Panc1 (cell line): Measurements from ENCODE around the gene ZCCHC24. TPM values are rescaled to one million over a fixed set of nuclear protein-coding genes. Genes with fewer than 3 reads are reported as not detected.
A peak's percentile ranks its signal among the peaks of the same experiment; 100 is the strongest.

ENCODE experiments used
- ATAC-seq: fragments of 200-7000 bp; cut with Tn5 transposase; 2 replicates; pipeline ENCODE4 v1.9.1; 2020; ENCODE audit warnings: mild to moderate bottlenecking, moderate library complexity
- BruUV-seq: library from RNA; stranded (reverse); fragments of 400-500 nt; replicated peaks from 2 replicates; lab custom pipeline; 2021; lab: Mats Ljungman, UMichigan
- CTCF ChIA-PET: fragments of 300-600 bp; sonication (Branson Sonifier 250); formaldehyde crosslinking; loops from one replicate; lab custom pipeline; 2022; ENCODE audit warnings: antibody characterized with exemption; lab: Charles Lee
- POLR2A ChIA-PET: fragments of 300-600 bp; sonication (Branson Sonifier 250); formaldehyde crosslinking; loops from one replicate; lab custom pipeline; 2022; ENCODE audit warnings: antibody characterized with exemption; lab: Charles Lee
- DNase-seq: peaks from one replicate; pipeline ENCODE4 v3.0.0-alpha.2; 2010; ENCODE audit warnings: low read depth, low spot score
- H3K27ac ChIP-seq: 2 replicates; pipeline ENCODE4 v1.5.1; 2011; ENCODE audit warnings: mild to moderate bottlenecking, low read length, inconsistent platforms
- H3K27me3 ChIP-seq: fragments of 200-500 bp; sonication (Bioruptor generic); 2 replicates; pipeline ENCODE4 v1.6.0; 2014; ENCODE audit warnings: low read length, inconsistent platforms; ENCODE audit not compliant: control insufficient read depth, insufficient read depth
- H3K36me3 ChIP-seq: fragments of 200-500 bp; sonication (Bioruptor generic); 2 replicates; pipeline ENCODE4 v1.5.1; 2014; ENCODE audit warnings: inconsistent platforms, mild to moderate bottlenecking, low read length, moderate library complexity; ENCODE audit not compliant: control insufficient read depth, insufficient read depth
- H3K4me1 ChIP-seq: 2 replicates; pipeline ENCODE4 v1.5.1; 2011; ENCODE audit warnings: inconsistent platforms, mild to moderate bottlenecking, low read length, moderate library complexity; ENCODE audit not compliant: control insufficient read depth, insufficient read depth
- H3K4me3 ChIP-seq, 2 experiments: 2 replicates each; pipeline ENCODE4 v1.5.1; 2011 to 2012; ENCODE audit warnings: low read depth in 2 of 2, low read length in 2 of 2, mild to moderate bottlenecking in 2 of 2, inconsistent platforms in 1 of 2, moderate library complexity in 1 of 2
- H3K9me3 ChIP-seq: fragments of 200-500 bp; sonication (Bioruptor generic); 2 replicates; pipeline ENCODE4 v1.5.1; 2014; ENCODE audit warnings: low read depth, mild to moderate bottlenecking, inconsistent platforms, low read length, moderate library complexity; ENCODE audit not compliant: control insufficient read depth, insufficient read depth
- POLR2AphosphoS5 ChIP-seq: IDR thresholded peaks from 2 replicates; pipeline ENCODE4 v1.6.1; 2012; ENCODE audit warnings: mild to moderate bottlenecking, low read depth, low read length, moderate library complexity
- SIN3A ChIP-seq: IDR thresholded peaks from 2 replicates; pipeline ENCODE4 v1.6.1; 2012; ENCODE audit warnings: low read depth, mild to moderate bottlenecking, low read length, moderate library complexity, borderline replicate concordance; ENCODE audit not compliant: insufficient read depth
- TCF7L2 ChIP-seq: IDR thresholded peaks from 2 replicates; pipeline ENCODE4 v1.6.1; 2011; ENCODE audit warnings: mild to moderate bottlenecking, low read depth, low read length, inconsistent platforms
- in situ Hi-C: cut with HindIII; loops from 2 replicates; pipeline ENCODE4 v1.10.0; 2016; ENCODE audit warnings: low sequenced_read_pairs, low pct_unique_long_range_greater_than_20kb
- intact Hi-C: fragments of 100-400 bp; cut with micrococcal nuclease; formaldehyde crosslinking; loops from one replicate; pipeline ENCODE4 v1.10.0; 2022; ENCODE audit not compliant: unreplicated experiment
- total RNA-seq: library from RNA; stranded (reverse); gene quantifications from one replicate; pipeline ENCODE4 v1.2.1, GENCODE V29; 2021; ENCODE audit not compliant: unreplicated experiment
- TF ChIP-seq, protein P1 (sequence below): fragments of 450-650 bp; IDR thresholded peaks from 2 replicates; pipeline ENCODE4 v1.5.1; 2017; ENCODE audit warnings: mild to moderate bottlenecking
- TF ChIP-seq, protein P2 (sequence below), 2 experiments: IDR thresholded peaks; 2 replicates each; pipeline ENCODE4 v1.6.1; 2011 to 2012; ENCODE audit warnings: low read depth in 2 of 2, control low read depth in 1 of 2, low read length in 1 of 2, mild to moderate bottlenecking in 1 of 2, moderate library complexity in 1 of 2; ENCODE audit not compliant: insufficient read depth in 1 of 2

Gene ZCCHC24
- total RNA-seq, 1 experiment from 2014 or later, result 7.8 TPM

DNA sequence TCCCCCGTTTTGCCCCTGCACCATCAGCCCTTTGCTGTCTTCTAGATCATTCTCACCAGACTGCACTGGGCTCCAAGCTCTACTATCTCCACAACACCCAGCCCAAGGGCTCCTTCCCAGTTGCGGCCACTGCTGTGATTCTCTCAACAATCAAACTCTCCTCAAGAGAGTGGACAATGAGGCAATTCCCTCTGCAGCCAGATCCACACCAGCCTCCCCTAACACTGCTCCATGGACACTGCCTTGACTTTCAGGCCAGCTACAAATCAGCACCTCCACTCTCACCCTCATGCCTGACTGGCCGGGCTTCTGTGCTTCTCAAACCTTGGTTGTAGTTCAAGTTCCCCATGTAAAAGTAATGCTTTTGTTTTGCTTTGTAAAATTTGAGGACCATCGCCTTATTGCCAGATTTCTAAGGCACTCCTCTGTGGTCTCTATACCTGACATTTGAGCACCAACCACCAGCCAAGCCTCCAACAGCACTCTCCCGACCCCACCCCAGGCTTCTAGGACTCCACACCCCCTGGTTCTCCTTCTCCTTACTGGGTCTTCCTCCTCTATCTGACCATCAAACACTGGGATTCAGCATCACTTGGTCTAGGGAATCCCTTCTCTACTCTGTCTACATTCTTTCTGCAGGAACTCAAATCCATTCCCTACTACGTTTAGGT, 52.8 kb downstream of the ZCCHC24 start:
- BruUV-seq, result no TSS peak
- ATAC-seq, result no peak
- ChIA-PET CTCF (no interaction called here), POLR2A (no interaction called here)
- Histone ChIP-seq H3K4me1 (no peaks in the 10 kb centered on the region), H3K27me3 (no peaks in the 10 kb centered on the region), H3K36me3 (no peaks in the 10 kb centered on the region), H3K27ac (no peak overlapping the region), H3K9me3 (no peaks in the 10 kb centered on the region), H3K4me3 (no peak overlapping the region)
- intact Hi-C loops, result no loop called here
- TF ChIP-seq SIN3A, result no peak
- in situ Hi-C loops, result no loop called here
- no peak for DNase-seq

DNA sequence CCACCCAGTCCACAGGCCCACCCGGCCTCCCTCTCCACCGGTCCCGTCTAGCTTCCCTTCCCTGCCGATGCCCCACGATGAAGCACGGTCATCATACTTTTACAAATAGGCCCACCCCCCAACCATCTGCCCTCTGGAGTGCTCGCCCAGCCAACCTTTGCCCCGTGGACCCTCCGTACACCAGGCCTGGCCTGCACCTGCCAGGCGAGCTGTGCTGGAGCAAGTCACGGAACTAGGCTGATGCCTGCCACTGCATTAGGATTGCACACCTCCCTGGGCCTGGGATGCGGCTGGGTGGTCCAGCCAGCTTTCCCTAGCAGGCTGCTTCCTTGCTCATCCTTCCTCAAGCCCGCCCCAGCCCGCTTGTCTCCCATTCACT, 53.4 kb downstream of the ZCCHC24 start:
- no peaks in the 10 kb centered on the region for H3K27me3 ChIP-seq
- in situ Hi-C loops, result no loop called here
- no peak overlapping the region for H3K4me3 ChIP-seq
- ATAC-seq (no peak), DNase-seq (no peak)
- H3K27ac ChIP-seq, result no peak overlapping the region
- no peaks in the 10 kb centered on the region for H3K9me3 ChIP-seq
- no peaks in the 10 kb centered on the region for H3K4me1 ChIP-seq
- H3K36me3 ChIP-seq, result no peaks in the 10 kb centered on the region
- intact Hi-C loops, result no loop called here
- ChIA-PET CTCF (no interaction called here), POLR2A (no interaction called here)
- TF ChIP-seq POLR2AphosphoS5 (no peak), TCF7L2 (no peak), SIN3A (no peak)
- TF ChIP-seq, protein P1, sequence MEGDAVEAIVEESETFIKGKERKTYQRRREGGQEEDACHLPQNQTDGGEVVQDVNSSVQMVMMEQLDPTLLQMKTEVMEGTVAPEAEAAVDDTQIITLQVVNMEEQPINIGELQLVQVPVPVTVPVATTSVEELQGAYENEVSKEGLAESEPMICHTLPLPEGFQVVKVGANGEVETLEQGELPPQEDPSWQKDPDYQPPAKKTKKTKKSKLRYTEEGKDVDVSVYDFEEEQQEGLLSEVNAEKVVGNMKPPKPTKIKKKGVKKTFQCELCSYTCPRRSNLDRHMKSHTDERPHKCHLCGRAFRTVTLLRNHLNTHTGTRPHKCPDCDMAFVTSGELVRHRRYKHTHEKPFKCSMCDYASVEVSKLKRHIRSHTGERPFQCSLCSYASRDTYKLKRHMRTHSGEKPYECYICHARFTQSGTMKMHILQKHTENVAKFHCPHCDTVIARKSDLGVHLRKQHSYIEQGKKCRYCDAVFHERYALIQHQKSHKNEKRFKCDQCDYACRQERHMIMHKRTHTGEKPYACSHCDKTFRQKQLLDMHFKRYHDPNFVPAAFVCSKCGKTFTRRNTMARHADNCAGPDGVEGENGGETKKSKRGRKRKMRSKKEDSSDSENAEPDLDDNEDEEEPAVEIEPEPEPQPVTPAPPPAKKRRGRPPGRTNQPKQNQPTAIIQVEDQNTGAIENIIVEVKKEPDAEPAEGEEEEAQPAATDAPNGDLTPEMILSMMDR, result no peak
- TF ChIP-seq, protein P2, sequence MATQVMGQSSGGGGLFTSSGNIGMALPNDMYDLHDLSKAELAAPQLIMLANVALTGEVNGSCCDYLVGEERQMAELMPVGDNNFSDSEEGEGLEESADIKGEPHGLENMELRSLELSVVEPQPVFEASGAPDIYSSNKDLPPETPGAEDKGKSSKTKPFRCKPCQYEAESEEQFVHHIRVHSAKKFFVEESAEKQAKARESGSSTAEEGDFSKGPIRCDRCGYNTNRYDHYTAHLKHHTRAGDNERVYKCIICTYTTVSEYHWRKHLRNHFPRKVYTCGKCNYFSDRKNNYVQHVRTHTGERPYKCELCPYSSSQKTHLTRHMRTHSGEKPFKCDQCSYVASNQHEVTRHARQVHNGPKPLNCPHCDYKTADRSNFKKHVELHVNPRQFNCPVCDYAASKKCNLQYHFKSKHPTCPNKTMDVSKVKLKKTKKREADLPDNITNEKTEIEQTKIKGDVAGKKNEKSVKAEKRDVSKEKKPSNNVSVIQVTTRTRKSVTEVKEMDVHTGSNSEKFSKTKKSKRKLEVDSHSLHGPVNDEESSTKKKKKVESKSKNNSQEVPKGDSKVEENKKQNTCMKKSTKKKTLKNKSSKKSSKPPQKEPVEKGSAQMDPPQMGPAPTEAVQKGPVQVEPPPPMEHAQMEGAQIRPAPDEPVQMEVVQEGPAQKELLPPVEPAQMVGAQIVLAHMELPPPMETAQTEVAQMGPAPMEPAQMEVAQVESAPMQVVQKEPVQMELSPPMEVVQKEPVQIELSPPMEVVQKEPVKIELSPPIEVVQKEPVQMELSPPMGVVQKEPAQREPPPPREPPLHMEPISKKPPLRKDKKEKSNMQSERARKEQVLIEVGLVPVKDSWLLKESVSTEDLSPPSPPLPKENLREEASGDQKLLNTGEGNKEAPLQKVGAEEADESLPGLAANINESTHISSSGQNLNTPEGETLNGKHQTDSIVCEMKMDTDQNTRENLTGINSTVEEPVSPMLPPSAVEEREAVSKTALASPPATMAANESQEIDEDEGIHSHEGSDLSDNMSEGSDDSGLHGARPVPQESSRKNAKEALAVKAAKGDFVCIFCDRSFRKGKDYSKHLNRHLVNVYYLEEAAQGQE (IDR thresholded peaks at IDR 0.05; ENCODE audit: insufficient read depth in 1 of 2, low read depth in 2 of 2, low read length in 1 of 2), result no peak
- BruUV-seq, result no TSS peak

DNA sequence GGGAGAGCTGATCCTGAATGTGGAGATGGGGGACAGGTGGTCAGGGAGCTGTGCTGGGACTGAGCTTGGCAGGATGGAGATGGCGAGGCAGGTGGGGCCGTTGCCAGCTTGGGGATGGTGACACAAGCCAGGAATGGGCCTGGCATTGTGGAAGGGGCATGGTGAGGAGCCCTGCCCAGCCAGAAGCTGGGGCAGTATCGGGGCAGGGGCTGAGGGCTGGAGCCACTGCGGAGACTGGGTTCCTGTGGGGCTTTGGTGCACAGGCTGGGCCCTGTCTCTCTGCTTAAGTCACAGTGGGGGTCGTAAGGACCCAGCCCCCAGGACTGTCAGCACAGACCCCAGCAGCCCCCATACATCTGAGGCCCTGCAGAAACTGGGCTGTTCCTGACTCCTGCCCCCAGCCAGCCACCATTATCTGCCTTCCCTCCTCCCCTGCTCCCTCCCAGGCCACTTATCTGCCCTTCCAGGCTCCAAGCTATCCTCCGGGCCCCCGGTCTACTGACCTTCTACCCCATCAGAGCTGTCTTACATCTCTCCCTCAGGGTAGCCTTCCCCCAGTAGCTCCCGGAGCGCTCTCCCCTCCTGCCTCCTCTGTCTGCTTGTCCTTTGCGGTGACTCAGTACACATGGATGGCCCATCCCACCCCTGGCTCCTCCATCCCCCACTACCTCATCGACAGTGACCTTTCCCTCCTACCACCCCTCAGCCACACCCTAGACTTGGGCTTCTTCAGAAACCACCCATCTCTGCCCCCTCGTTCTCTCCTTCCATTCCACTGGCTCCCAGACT, 54.0 kb downstream of the ZCCHC24 start:
- intact Hi-C loops (no loop called here), in situ Hi-C loops (no loop called here)
- no peaks in the 10 kb centered on the region for H3K4me1 ChIP-seq
- TF ChIP-seq, protein P1, result no peak
- no peak for TF ChIP-seq POLR2AphosphoS5
- TF ChIP-seq SIN3A, result no peak
- TF ChIP-seq TCF7L2, result no peak
- TF ChIP-seq, protein P2 (IDR thresholded peaks at IDR 0.05; ENCODE audit: insufficient read depth in 1 of 2, low read depth in 2 of 2, low read length in 1 of 2), result no peak
- H3K27ac ChIP-seq, result no peak overlapping the region
- no peak for DNase-seq
- H3K9me3 ChIP-seq, result no peaks in the 10 kb centered on the region
- CTCF ChIA-PET, result no interaction called here
- no TSS peak for BruUV-seq
- H3K36me3 ChIP-seq, result no peaks in the 10 kb centered on the region
- peak; percentile 9; the same call in 1 of the 2 replicates for ATAC-seq
- POLR2A ChIA-PET, result no interaction called here
- no peaks in the 10 kb centered on the region for H3K27me3 ChIP-seq
- no peak overlapping the region for H3K4me3 ChIP-seq
